HFF-Myc (cell line): ENCODE data around the gene CLCN6.

Source experiments
- DNase-seq: peaks from one replicate; pipeline ENCODE4 v3.0.0-alpha.2; 2011; ENCODE audit warnings: low read depth; ENCODE audit errors: extremely low read depth
- H3K4me3 ChIP-seq: replicated peaks from 2 replicates; pipeline ENCODE4 v1.5.1; 2011; ENCODE audit warnings: low read depth, mild to moderate bottlenecking, control low read depth, low read length
- TF ChIP-seq, protein P1 (sequence below): IDR thresholded peaks from 2 replicates; pipeline ENCODE4 v1.5.1; 2012; ENCODE audit warnings: mild to moderate bottlenecking, low read depth, low read length, control low read depth; ENCODE audit errors: missing control alignments

Gene CLCN6

DNA sequence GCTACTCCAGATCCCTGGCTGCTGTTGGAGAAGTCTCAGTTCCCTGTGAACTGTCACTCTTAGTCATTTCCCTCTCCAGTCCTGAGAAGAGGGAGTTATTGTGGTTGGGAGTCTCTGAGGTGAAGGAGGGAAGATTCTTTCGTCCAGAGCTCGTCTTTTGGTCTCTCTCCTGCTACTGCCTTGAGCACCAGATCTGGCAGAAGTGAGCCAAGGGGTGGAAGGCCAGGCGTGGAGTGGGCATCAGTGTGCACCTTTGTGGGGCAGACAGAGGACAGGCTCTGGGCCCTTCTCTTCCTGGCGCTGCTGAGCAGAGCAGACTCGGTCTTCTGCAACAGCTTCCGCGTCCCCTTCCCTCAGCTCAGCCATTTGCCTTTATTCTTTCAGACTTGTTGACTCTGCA lies 19.1 kb downstream of the CLCN6 start:
- TF ChIP-seq, protein P1, sequence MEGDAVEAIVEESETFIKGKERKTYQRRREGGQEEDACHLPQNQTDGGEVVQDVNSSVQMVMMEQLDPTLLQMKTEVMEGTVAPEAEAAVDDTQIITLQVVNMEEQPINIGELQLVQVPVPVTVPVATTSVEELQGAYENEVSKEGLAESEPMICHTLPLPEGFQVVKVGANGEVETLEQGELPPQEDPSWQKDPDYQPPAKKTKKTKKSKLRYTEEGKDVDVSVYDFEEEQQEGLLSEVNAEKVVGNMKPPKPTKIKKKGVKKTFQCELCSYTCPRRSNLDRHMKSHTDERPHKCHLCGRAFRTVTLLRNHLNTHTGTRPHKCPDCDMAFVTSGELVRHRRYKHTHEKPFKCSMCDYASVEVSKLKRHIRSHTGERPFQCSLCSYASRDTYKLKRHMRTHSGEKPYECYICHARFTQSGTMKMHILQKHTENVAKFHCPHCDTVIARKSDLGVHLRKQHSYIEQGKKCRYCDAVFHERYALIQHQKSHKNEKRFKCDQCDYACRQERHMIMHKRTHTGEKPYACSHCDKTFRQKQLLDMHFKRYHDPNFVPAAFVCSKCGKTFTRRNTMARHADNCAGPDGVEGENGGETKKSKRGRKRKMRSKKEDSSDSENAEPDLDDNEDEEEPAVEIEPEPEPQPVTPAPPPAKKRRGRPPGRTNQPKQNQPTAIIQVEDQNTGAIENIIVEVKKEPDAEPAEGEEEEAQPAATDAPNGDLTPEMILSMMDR = no peak
- no peak overlapping the region for H3K4me3 ChIP-seq
- DNase-seq = no peak

- TF ChIP-seq, protein P1 = no peak
- H3K4me3 ChIP-seq = no peak overlapping the region
- no peak for DNase-seq
These were observed 21.0 kb downstream of the CLCN6 start for GRCh38 chr1:11826946-11827345.

DNA sequence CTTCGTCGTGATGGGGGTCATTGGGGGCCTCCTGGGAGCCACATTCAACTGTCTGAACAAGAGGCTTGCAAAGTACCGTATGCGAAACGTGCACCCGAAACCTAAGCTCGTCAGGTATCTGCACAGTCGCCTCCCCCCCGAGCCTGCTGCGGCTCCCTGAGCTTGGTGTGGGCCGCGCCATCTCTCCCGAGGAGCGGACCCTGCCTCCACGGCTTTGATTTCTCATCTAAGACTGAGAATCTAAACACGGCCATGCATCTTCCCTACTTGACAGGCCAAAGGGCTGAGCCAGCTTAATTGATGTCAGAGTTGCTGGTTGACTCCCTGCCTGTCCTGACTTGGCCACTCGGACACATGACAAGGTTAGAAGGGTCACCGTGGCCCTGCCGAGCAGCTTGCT lies 22.5 kb downstream of the CLCN6 start:
- H3K4me3 ChIP-seq = no peak overlapping the region
- TF ChIP-seq, protein P1 = no peak
- no peak for DNase-seq

GRCh38 chr1:11831945-11832725 lies 26.1 kb downstream of the CLCN6 start:
- DNase-seq = no peak
- TF ChIP-seq, protein P1 = no peak
- no peak overlapping the region for H3K4me3 ChIP-seq

GRCh38 chr1:11833497-11833896 lies 27.5 kb downstream of the CLCN6 start:
- TF ChIP-seq, protein P1 = no peak
- no peak overlapping the region for H3K4me3 ChIP-seq
- no peak for DNase-seq

DNA sequence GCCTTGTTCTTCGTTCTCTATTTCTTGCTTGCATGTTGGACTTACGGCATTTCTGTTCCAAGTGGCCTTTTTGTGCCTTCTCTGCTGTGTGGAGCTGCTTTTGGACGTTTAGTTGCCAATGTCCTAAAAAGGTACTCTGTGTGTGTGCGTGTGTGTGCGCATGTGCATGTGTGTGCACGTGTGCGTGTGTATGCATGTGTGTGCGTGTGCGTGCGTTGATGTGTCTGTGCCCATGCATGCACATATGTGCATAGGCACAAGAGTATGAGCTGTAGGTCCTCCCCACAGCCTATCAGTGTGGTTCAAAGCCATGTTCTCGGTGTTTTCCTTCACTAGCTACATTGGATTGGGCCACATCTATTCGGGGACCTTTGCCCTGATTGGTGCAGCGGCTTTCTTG lies 27.9 kb downstream of the CLCN6 start:
- DNase-seq = no peak
- TF ChIP-seq, protein P1 = no peak
- H3K4me3 ChIP-seq = no peak overlapping the region
